Liver (tissue), 9 donors: ENCODE results near the gene HBA2. TPM values are rescaled to one million over a fixed set of nuclear protein-coding genes. Genes with fewer than 3 reads are reported as not detected.

Experiments used
- DNase-seq: peaks from one replicate; pipeline ENCODE4 v3.0.0-alpha.2; 2017; ENCODE audit warnings: low spot score
- H3K27ac ChIP-seq, 2 donors: one replicate each; pipeline ENCODE4 v1.7.0; 2013; ENCODE audit warnings: inconsistent platforms in 2 of 2, low read length in 2 of 2, control low read depth in 1 of 2, low read depth in 1 of 2, mild to moderate bottlenecking in 1 of 2
- H3K27me3 ChIP-seq, 4 donors: one replicate each; pipeline versions ENCODE4 v1.6.1 to v1.7.0; 2013; ENCODE audit warnings: low read length in 3 of 4, inconsistent platforms in 1 of 4, mild to moderate bottlenecking in 1 of 4, moderate library complexity in 1 of 4; ENCODE audit not compliant: control insufficient read depth in 4 of 4, insufficient read depth in 4 of 4
- H3K36me3 ChIP-seq, 4 donors: one replicate each; pipeline versions ENCODE4 v1.6.1 to v1.7.0; 2013; ENCODE audit warnings: low read length in 3 of 4, mild to moderate bottlenecking in 3 of 4, low read depth in 1 of 4, moderate library complexity in 1 of 4; ENCODE audit not compliant: control insufficient read depth in 4 of 4, insufficient read depth in 3 of 4
- H3K4me1 ChIP-seq, 4 donors: one replicate each; pipeline versions ENCODE4 v1.6.1 to v1.7.0; 2013; ENCODE audit warnings: low read length in 3 of 4, mild to moderate bottlenecking in 3 of 4, moderate library complexity in 1 of 4; ENCODE audit not compliant: control insufficient read depth in 4 of 4, insufficient read depth in 4 of 4
- H3K4me3 ChIP-seq, 3 donors: one replicate each; pipeline versions ENCODE4 v1.6.1 to v1.7.0; 2013; ENCODE audit warnings: low read length in 3 of 3, control low read depth in 1 of 3, low read depth in 1 of 3, mild to moderate bottlenecking in 1 of 3
- H3K9ac ChIP-seq, 2 donors: one replicate each; pipeline ENCODE4 v1.7.0; 2013; ENCODE audit warnings: low read length in 2 of 2, mild to moderate bottlenecking in 2 of 2, moderate library complexity in 2 of 2, control low read depth in 1 of 2, low read depth in 1 of 2
- H3K9me3 ChIP-seq, 4 donors: one replicate each; pipeline versions ENCODE4 v1.6.1 to v1.7.0; 2013; ENCODE audit warnings: low read length in 3 of 4; ENCODE audit not compliant: control insufficient read depth in 4 of 4
- CTCF ChIP-seq: fragments of 150-350 bp; IDR thresholded peaks from 2 replicates; pipeline ENCODE4 v1.5.1; 2017; ENCODE audit warnings: improper control_type of control experiment, low read depth, low read length; ENCODE audit not compliant: missing input control
- EGR1 ChIP-seq, 2 donors: IDR thresholded peaks; 2 replicates each; pipeline ENCODE4 v1.6.1; 2016 to 2018; ENCODE audit warnings: antibody characterized with exemption in 2 of 2, low read depth in 2 of 2
- FOXA1 ChIP-seq: IDR thresholded peaks from 2 replicates; pipeline ENCODE4 v1.6.1; 2016; ENCODE audit warnings: antibody characterized with exemption
- FOXA2 ChIP-seq: IDR thresholded peaks from 2 replicates; pipeline ENCODE4 v1.6.1; 2016; ENCODE audit warnings: antibody characterized with exemption
- GABPA ChIP-seq, 2 donors: IDR thresholded peaks in 1 of 2; conservative IDR thresholded peaks in 1 of 2; 2 replicates each; pipeline ENCODE4 v1.6.1; 2016; ENCODE audit warnings: antibody characterized with exemption in 2 of 2, mild to moderate bottlenecking in 1 of 2, moderate library complexity in 1 of 2
- HNF4A ChIP-seq, 2 donors: conservative IDR thresholded peaks; 2 replicates each; pipeline ENCODE4 v1.6.1; 2016; ENCODE audit warnings: antibody characterized with exemption in 2 of 2, mild to moderate bottlenecking in 2 of 2
- HNF4G ChIP-seq: IDR thresholded peaks from 2 replicates; pipeline ENCODE4 v1.6.1; 2016; ENCODE audit warnings: antibody characterized with exemption
- JUND ChIP-seq, 2 donors: IDR thresholded peaks; 2 replicates each; pipeline ENCODE4 v1.6.1; 2016; ENCODE audit warnings: antibody characterized with exemption in 2 of 2
- MAX ChIP-seq: IDR thresholded peaks from 2 replicates; pipeline ENCODE4 v1.6.1; 2016; ENCODE audit warnings: antibody characterized with exemption
- NR2F2 ChIP-seq: IDR thresholded peaks from 2 replicates; pipeline ENCODE4 v1.6.1; 2016; ENCODE audit warnings: antibody characterized with exemption
- RAD21 ChIP-seq, 2 donors: IDR thresholded peaks; 2 replicates each; pipeline ENCODE4 v1.6.1; 2016; ENCODE audit warnings: antibody characterized with exemption in 2 of 2, mild to moderate bottlenecking in 2 of 2
- SP1 ChIP-seq: IDR thresholded peaks from 2 replicates; pipeline ENCODE4 v1.6.1; 2018; ENCODE audit warnings: antibody characterized with exemption, mild to moderate bottlenecking
- TAF1 ChIP-seq: conservative IDR thresholded peaks from 2 replicates; pipeline ENCODE4 v1.6.1; 2016; ENCODE audit warnings: antibody characterized with exemption, mild to moderate bottlenecking
- YY1 ChIP-seq: IDR thresholded peaks from 2 replicates; pipeline ENCODE4 v1.6.1; 2016; ENCODE audit warnings: antibody characterized with exemption, mild to moderate bottlenecking
- WGBS: extraction: QIAGEN DNeasy Blood & Tissue Kit; methylation state at CpG from one replicate; pipeline ENCODE4 v1.1.7; 2013; 5-methylcytosine and 5-hydroxymethylcytosine counted together
- polyA plus RNA-seq, 2 donors: library from polyadenylated mRNA; stranded (reverse) in 1 of 2; unstranded in 1 of 2; fragments of 200-250 nt in 1 of 2; fragments of >200 nt in 1 of 2; fragmentation: Nextera tagmentation in 1 of 2; extraction: Ambion mirVana in 1 of 2; gene quantifications; one replicate each; pipeline versions ENCODE4 v1.2.1 to v1.2.3, GENCODE V29; 2013 to 2015
- total RNA-seq, 2 donors: library from RNA; depleted of rRNA; stranded (reverse); fragments of >200 nt; gene quantifications; one replicate each; pipeline ENCODE4 v1.2.3, GENCODE V29; 2014
- TF ChIP-seq, protein P1 (sequence below): IDR thresholded peaks from 2 replicates; pipeline ENCODE4 v1.6.1; 2016; ENCODE audit warnings: antibody characterized with exemption
- TF ChIP-seq, protein P2 (sequence below): IDR thresholded peaks from 2 replicates; pipeline ENCODE4 v1.6.1; 2016; ENCODE audit warnings: antibody characterized with exemption, mild to moderate bottlenecking
- TF ChIP-seq, protein P3 (sequence below): IDR thresholded peaks from 2 replicates; pipeline ENCODE4 v1.6.1; 2016; ENCODE audit warnings: antibody characterized with exemption
- donor health status: healthy.
- donor health status: healthy.
- donor health status: healthy.
- donor health status: healthy.
- donor health status: healthy.

Gene HBA2
- total and polyA plus RNA-seq, 4 donors, result 2.8 to 36,951 (median 46.0) TPM

GRCh38 chr16:189604-190186 lies 17.0 kb downstream of the HBA2 start:
- H3K4me1 ChIP-seq, result no peaks in the 10 kb centered on the region
- peaks cover 13 to 56% (median 43%) of the 10 kb centered on the region in 4 donors for H3K36me3 ChIP-seq
- no peak overlapping the region for H3K4me3 ChIP-seq
- no peak for DNase-seq
- no peak for TF ChIP-seq HNF4G
- TF ChIP-seq, protein P1, sequence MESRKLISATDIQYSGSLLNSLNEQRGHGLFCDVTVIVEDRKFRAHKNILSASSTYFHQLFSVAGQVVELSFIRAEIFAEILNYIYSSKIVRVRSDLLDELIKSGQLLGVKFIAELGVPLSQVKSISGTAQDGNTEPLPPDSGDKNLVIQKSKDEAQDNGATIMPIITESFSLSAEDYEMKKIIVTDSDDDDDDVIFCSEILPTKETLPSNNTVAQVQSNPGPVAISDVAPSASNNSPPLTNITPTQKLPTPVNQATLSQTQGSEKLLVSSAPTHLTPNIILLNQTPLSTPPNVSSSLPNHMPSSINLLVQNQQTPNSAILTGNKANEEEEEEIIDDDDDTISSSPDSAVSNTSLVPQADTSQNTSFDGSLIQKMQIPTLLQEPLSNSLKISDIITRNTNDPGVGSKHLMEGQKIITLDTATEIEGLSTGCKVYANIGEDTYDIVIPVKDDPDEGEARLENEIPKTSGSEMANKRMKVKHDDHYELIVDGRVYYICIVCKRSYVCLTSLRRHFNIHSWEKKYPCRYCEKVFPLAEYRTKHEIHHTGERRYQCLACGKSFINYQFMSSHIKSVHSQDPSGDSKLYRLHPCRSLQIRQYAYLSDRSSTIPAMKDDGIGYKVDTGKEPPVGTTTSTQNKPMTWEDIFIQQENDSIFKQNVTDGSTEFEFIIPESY, result no peak
- no peak for TF ChIP-seq CTCF
- TF ChIP-seq FOXA2, result no peak
- no peak for TF ChIP-seq NR2F2
- no peak for TF ChIP-seq GABPA (IDR thresholded peaks at IDR 0.05 in 1 of 2, conservative IDR thresholded peaks at IDR 0.05 in 1 of 2)
- TF ChIP-seq HNF4A (conservative IDR thresholded peaks at IDR 0.05), result no peak
- TF ChIP-seq EGR1 (IDR thresholded peaks at IDR 0.05; ENCODE audit: low read depth in 2 of 2), result no peak
- TF ChIP-seq, protein P2, sequence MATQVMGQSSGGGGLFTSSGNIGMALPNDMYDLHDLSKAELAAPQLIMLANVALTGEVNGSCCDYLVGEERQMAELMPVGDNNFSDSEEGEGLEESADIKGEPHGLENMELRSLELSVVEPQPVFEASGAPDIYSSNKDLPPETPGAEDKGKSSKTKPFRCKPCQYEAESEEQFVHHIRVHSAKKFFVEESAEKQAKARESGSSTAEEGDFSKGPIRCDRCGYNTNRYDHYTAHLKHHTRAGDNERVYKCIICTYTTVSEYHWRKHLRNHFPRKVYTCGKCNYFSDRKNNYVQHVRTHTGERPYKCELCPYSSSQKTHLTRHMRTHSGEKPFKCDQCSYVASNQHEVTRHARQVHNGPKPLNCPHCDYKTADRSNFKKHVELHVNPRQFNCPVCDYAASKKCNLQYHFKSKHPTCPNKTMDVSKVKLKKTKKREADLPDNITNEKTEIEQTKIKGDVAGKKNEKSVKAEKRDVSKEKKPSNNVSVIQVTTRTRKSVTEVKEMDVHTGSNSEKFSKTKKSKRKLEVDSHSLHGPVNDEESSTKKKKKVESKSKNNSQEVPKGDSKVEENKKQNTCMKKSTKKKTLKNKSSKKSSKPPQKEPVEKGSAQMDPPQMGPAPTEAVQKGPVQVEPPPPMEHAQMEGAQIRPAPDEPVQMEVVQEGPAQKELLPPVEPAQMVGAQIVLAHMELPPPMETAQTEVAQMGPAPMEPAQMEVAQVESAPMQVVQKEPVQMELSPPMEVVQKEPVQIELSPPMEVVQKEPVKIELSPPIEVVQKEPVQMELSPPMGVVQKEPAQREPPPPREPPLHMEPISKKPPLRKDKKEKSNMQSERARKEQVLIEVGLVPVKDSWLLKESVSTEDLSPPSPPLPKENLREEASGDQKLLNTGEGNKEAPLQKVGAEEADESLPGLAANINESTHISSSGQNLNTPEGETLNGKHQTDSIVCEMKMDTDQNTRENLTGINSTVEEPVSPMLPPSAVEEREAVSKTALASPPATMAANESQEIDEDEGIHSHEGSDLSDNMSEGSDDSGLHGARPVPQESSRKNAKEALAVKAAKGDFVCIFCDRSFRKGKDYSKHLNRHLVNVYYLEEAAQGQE, result no peak
- TF ChIP-seq TAF1, result no peak
- TF ChIP-seq YY1, result no peak
- TF ChIP-seq FOXA1, result no peak
- TF ChIP-seq, protein P3, sequence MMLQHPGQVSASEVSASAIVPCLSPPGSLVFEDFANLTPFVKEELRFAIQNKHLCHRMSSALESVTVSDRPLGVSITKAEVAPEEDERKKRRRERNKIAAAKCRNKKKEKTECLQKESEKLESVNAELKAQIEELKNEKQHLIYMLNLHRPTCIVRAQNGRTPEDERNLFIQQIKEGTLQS, result no peak
- TF ChIP-seq MAX, result no peak
- no peaks in the 10 kb centered on the region for H3K9me3 ChIP-seq
- 96% methylated on average over 34 of the region's 34 CpGs for WGBS
- H3K27me3 ChIP-seq, result no peaks in the 10 kb centered on the region
- no peak overlapping the region for H3K27ac ChIP-seq
- no peak overlapping the region for H3K9ac ChIP-seq

DNA sequence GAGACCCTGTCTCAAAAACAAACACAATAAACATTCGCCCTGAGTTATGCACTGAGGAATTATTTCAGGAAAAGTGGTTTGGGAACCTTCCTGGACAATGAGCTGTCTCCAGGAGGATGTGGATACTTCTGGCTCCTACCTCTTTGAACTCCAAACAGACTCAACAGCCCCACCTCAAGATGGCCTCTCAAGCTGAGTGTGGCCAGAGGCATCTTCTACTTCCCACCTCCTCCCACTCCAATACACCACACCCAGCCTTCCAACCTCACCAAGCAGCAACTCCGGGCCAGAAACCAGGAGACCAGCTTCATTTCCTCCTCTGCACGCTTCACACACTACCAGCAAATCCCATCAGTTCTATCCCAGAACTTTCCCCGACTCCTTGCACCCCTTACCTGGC lies 19.2 kb downstream of the HBA2 start:
- H3K27me3 ChIP-seq, result no peaks in the 10 kb centered on the region
- no peaks in the 10 kb centered on the region for H3K4me1 ChIP-seq
- H3K9ac ChIP-seq, result no peak overlapping the region
- no peak overlapping the region for H3K4me3 ChIP-seq
- 97% methylated on average over 4 of the region's 4 CpGs for WGBS
- H3K36me3 ChIP-seq, result peaks cover 22 to 72% (median 57%) of the 10 kb centered on the region in 4 donors
- DNase-seq, result no peak
- no peaks in the 10 kb centered on the region for H3K9me3 ChIP-seq
- H3K27ac ChIP-seq, result no peak overlapping the region
- no peak for TF ChIP-seq RAD21 (IDR thresholded peaks at IDR 0.05)
- TF ChIP-seq, protein P3, result no peak
- TF ChIP-seq FOXA2, result no peak
- TF ChIP-seq, protein P1, result no peak
- no peak for TF ChIP-seq GABPA (IDR thresholded peaks at IDR 0.05 in 1 of 2, conservative IDR thresholded peaks at IDR 0.05 in 1 of 2)
- no peak for TF ChIP-seq HNF4A (conservative IDR thresholded peaks at IDR 0.05)
- no peak for TF ChIP-seq SP1
- TF ChIP-seq HNF4G, result no peak
- TF ChIP-seq CTCF, result no peak
- no peak for TF ChIP-seq JUND (IDR thresholded peaks at IDR 0.05)
